22Rv1 (cell line): Measurements from ENCODE around the gene GAS2L3.

Experiments
- CTCF ChIP-seq: fragments of 450-650 bp; IDR thresholded peaks from 2 replicates; pipeline ENCODE4 v1.5.1; 2017; ENCODE audit warnings: mild to moderate bottlenecking
- ZFX ChIP-seq: fragments of 450-650 bp; IDR thresholded peaks from 2 replicates; pipeline ENCODE4 v1.6.1; 2017; ENCODE audit warnings: antibody characterized with exemption, borderline replicate concordance

GRCh38 chr12:100651694-100652093, 78.2 kb downstream of the GAS2L3 start:
- TF ChIP-seq CTCF (no peak), ZFX (no peak)
